BLaER1 (cell line): ENCODE data around the gene TMBIM1.

Experiments
- H3K27ac ChIP-seq: shearing (Covaris generic); formaldehyde crosslinking; 2 replicates; pipeline ENCODE4 v1.8.1; 2022
- H3K27me3 ChIP-seq: shearing (Covaris generic); formaldehyde crosslinking; 2 replicates; pipeline ENCODE4 v1.8.1; 2022
- H3K36me3 ChIP-seq: shearing (Covaris generic); formaldehyde crosslinking; 2 replicates; pipeline ENCODE4 v1.8.1; 2022
- H3K4me1 ChIP-seq: shearing (Covaris generic); formaldehyde crosslinking; 2 replicates; pipeline ENCODE4 v1.8.1; 2022
- H3K4me2 ChIP-seq: shearing (Covaris generic); formaldehyde crosslinking; 2 replicates; pipeline ENCODE4 v1.8.1; 2022
- H3K4me3 ChIP-seq: shearing (Covaris generic); formaldehyde crosslinking; 2 replicates; pipeline ENCODE4 v1.8.1; 2022
- H3K9ac ChIP-seq: shearing (Covaris generic); formaldehyde crosslinking; 2 replicates; pipeline ENCODE4 v1.8.1; 2022
- H3K9me3 ChIP-seq: shearing (Covaris generic); formaldehyde crosslinking; 2 replicates; pipeline ENCODE4 v1.8.1; 2022
- H4K20me1 ChIP-seq: shearing (Covaris generic); formaldehyde crosslinking; 2 replicates; pipeline ENCODE4 v1.8.1; 2022
- Cebpa-rat ChIP-seq: shearing (Covaris generic); IDR thresholded peaks from 2 replicates; pipeline ENCODE4 v1.8.1; 2022

TMBIM1 gene

DNA sequence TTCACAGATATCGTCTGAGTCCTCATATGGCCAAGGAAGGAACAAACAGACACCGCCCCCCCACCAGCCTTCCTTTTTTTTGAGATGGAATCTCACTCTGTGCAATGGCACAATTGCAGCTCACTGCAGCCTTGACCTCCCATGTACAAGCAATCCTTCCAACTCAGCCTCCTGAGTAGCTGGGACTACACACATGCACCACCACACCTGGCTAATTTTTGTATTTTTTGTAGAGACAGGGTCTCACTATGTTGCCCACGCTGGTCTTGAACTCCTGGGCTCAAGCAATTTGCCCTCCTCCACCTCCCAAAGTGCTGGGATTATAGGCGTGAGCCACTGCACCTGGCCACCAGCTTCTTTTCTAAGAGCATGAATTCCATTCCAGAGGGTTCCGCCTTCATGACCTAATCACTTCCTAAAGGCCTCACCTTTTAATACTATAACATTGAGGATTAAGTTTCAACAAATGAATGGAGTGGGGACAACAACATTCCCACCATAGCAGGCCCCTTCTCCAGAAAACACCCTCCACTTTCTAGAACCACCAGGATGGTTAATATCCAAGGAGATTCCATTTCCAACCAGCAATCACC is 2.2 kb upstream of the TMBIM1 start:
- Histone ChIP-seq H3K27me3 (no peaks in the 10 kb centered on the region), H3K4me2 (no peak overlapping the region), H3K9ac (no peak overlapping the region), H3K4me3 (no peak overlapping the region), H3K4me1 (peaks cover 38% of the 10 kb centered on the region), H3K9me3 (no peaks in the 10 kb centered on the region), H4K20me1 (no peaks in the 10 kb centered on the region), H3K27ac (no peak overlapping the region), H3K36me3 (no peaks in the 10 kb centered on the region)
- no peak for TF ChIP-seq Cebpa-rat

GRCh38 chr2:218293715-218294429 is 1.6 kb upstream of the TMBIM1 start:
- Histone ChIP-seq H3K4me2 (no peak overlapping the region), H3K4me3 (no peak overlapping the region), H4K20me1 (no peaks in the 10 kb centered on the region), H3K36me3 (no peaks in the 10 kb centered on the region), H3K9ac (no peak overlapping the region), H3K27ac (no peak overlapping the region), H3K4me1 (peaks cover 38% of the 10 kb centered on the region), H3K27me3 (no peaks in the 10 kb centered on the region), H3K9me3 (no peaks in the 10 kb centered on the region)
- TF ChIP-seq Cebpa-rat = no peak

DNA sequence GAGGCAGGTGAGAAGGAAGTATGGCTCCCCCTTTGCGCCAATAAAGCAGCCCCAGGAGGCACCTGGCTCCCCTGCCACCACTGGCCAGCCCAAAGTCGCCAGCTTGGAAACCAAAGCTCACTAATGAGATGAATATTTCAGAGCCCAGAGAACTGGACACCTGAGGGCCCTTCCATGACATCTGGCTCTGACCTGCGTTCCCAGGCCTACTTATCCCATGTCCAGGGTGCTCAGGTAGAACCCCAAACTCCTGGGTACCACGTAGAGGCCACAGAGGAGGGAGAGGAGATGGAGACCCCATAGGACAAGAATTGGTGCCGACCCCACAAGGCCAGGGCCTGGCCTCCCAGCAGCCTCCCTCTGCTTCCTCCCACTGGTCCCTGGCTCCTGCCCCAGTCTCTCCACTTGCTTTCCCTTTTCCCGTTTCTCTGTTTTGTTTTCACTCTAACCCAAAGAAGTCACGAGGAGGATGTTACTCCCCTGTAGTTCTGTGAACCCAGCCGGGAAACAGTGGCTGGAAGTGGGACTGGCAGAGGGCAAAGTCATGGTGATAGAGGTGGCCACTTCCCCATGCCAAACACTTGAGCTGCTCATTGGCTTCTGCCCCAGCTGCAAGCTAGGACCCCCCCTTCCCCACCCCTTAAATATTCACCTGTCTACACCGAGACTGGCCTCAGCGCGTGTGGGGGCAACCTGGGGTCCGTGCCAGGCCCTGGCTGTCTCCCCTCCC is 820 bp downstream of the TMBIM1 start:
- Histone ChIP-seq H3K27me3 (no peaks in the 10 kb centered on the region), H3K4me2 (peak overlapping the region; percentile 85), H3K4me3 (peak overlapping the region; percentile 68), H3K4me1 (peaks cover 54% of the 10 kb centered on the region), H3K9me3 (no peaks in the 10 kb centered on the region), H4K20me1 (no peaks in the 10 kb centered on the region), H3K27ac (peak overlapping the region; percentile 54), H3K9ac (peak overlapping the region; percentile 70), H3K36me3 (no peaks in the 10 kb centered on the region)
- no peak for TF ChIP-seq Cebpa-rat

DNA sequence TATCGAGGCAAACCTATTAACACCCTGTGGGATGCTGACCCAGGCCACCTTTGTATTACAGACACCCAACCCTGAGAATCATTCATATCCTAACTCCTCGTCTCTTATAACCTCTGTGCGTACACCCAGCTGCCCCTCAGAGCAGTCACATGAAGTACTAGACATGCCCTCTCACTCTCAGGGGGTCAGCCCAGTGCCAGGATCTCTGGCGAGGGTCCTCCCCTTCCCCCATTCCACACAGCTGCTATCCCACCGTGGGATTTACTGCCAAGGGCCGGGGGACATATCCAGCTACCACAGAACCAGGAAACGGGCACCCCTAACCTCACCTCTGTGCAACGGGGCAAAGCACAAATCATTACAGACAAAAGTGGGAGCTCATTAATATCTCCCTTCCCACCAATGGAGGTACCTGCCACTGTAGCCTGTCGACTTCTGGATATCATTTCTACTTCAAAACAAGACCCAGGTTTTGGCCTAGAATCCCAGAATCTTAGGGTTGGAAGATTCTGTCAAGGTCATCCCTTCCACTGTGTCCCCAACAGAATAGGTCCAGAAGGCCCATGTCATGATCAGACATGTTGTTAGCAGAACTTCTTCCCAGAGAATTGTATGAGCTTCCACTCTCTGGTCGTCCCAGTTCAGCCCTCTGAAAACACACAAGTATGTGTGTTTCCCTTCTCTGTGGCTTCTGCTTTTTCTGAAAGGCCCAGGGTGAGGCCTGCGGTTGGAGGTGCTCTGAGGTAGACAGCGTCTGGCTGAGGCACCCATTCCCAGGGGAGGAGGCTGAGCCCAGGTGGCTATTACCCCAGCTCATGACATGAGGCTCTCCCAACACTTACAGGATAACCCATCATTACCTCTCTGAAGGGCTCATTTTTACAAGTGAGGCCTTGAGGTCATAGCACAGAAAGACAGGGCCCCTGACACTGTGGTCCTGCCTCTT is 1.7 kb downstream of the TMBIM1 start:
- H4K20me1 ChIP-seq = no peaks in the 10 kb centered on the region
- H3K4me3 ChIP-seq = no peak overlapping the region

DNA sequence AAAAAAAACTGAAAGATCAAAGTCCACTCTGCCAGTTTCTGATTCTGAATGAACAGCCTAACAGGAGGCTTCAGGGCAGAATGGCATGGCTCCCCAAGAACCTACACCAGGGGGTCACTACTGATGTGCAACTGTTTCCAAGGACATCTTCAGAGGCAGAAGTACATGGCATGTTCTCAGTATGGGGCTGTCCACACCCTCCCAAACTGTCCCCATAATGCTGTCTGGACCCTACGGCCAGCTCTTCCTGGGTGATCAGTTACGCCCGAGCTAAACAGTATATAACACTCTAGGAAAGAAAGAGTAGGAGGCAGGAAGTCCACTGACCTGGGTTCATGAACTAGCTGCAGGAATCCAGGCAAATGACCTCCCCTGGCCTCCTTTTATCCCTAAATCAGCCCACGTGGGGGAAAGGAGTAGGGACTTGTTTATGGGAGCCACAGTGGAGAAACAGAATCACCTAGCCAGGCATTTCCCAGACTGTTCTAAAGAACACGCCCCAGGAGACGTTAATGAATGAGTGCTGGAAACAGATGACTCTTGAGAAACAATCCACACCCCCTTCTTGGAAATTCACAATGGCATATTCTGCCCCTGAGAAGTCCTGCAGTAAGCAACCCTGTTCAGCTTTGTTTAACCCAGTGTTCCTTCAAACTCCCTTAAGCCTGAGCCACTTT is 2.5 kb downstream of the TMBIM1 start:
- Histone ChIP-seq H3K9ac (no peak overlapping the region), H3K36me3 (no peaks in the 10 kb centered on the region)

More for the DNA sequence above, 1.7 kb downstream of the TMBIM1 start:
- no peaks in the 10 kb centered on the region for H3K36me3 ChIP-seq
- H3K4me1 ChIP-seq = peaks cover 63% of the 10 kb centered on the region
- H3K4me2 ChIP-seq = peak overlapping the region; percentile 85
- H3K9me3 ChIP-seq = no peaks in the 10 kb centered on the region
- no peaks in the 10 kb centered on the region for H3K27me3 ChIP-seq
- no peak for TF ChIP-seq Cebpa-rat
- H3K9ac ChIP-seq = no peak overlapping the region
- peak overlapping the region; percentile 10; the same call in 1 of the 2 replicates for H3K27ac ChIP-seq

DNA sequence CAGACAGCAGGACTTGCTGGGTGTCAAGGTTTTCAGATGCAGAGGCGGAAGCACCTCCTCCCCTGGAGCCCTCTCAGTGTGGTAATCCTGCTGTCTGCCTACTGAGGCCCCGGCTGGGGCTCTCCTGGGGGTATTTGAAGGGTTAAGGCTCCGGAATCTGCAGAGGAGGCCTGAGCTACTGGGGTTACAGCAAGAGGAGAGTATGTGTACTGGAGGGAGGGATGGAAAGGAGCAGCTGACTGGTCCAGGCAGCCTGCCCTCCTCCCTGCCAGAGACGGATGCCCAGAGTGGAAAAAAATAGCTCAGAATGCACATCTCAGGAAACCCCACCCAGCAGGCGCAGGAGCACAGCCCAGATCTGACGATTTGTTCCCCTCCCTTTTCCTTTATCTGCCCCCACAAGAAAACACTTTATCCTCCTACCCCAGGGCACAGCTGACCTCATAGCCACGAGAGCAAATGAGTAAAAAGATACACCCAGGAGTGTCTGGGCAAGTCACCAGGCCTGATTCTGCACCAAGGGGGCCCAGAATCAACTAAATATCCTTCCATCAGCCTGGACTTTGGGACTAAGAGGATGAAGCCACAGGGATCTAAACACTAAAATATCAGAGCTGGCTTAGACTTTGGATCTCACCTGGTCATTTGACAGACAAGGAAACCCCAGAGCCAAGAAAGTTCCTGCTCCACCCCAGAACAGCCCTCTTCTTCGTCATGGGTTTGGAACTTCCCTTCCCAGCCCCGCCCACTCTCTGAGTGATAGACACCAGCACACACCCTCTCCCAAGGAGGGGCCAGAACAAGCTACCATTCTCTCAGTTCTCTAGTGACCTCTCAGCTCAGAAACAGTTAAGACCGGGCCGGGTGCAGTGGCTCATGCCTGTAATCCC is 5.5 kb downstream of the TMBIM1 start:
- H3K9ac ChIP-seq = peak overlapping the region; percentile 78
- H3K9me3 ChIP-seq = no peaks in the 10 kb centered on the region
- H3K27ac ChIP-seq = peak overlapping the region; percentile 83
- no peaks in the 10 kb centered on the region for H4K20me1 ChIP-seq
- H3K27me3 ChIP-seq = no peaks in the 10 kb centered on the region
- 0 out of 2 replicates have a peak, but pooled peaks cover 3% of the 10 kb centered on the region for H3K36me3 ChIP-seq
- TF ChIP-seq Cebpa-rat = no peak
- peak overlapping the region; percentile 65 for H3K4me3 ChIP-seq
- H3K4me2 ChIP-seq = peak overlapping the region; percentile 96
- H3K4me1 ChIP-seq = peaks cover 86% of the 10 kb centered on the region

More for the DNA sequence above, 2.5 kb downstream of the TMBIM1 start:
- H4K20me1 ChIP-seq = no peaks in the 10 kb centered on the region
- H3K4me3 ChIP-seq = no peak overlapping the region
- TF ChIP-seq Cebpa-rat = no peak
- peaks cover 71% of the 10 kb centered on the region for H3K4me1 ChIP-seq
- H3K27ac ChIP-seq = no peak overlapping the region
- H3K27me3 ChIP-seq = no peaks in the 10 kb centered on the region
- no peaks in the 10 kb centered on the region for H3K9me3 ChIP-seq
- peak overlapping the region; percentile 85 for H3K4me2 ChIP-seq

- Histone ChIP-seq H3K27me3 (no peaks in the 10 kb centered on the region), H3K9ac (peak overlapping the region; percentile 78), H3K4me1 (peaks cover 73% of the 10 kb centered on the region), H3K36me3 (peaks cover 10% of the 10 kb centered on the region), H4K20me1 (no peaks in the 10 kb centered on the region), H3K27ac (peak overlapping the region; percentile 83), H3K4me3 (peak overlapping the region; percentile 65), H3K9me3 (no peaks in the 10 kb centered on the region), H3K4me2 (peak overlapping the region; percentile 96)
- TF ChIP-seq Cebpa-rat = no peak
Observed at GRCh38 chr2:218285604-218286003, 6.7 kb downstream of the TMBIM1 start.
